ENCODE data around the gene BTLA. TPM values are rescaled to one million over a fixed set of nuclear protein-coding genes. Genes with fewer than 3 reads are reported as not detected.

BTLA gene
- total and polyA plus RNA-seq, 2 experiments from 2014 or later = not detected

GRCh38 chr3:112481302-112481721 lies 18.0 kb downstream of the BTLA start:
- no peak overlapping the region for H3K27ac ChIP-seq
- no peak overlapping the region for H3K4me2 ChIP-seq
- no peak overlapping the region for H3K4me3 ChIP-seq
- H2AFZ ChIP-seq = no peak overlapping the region
- no peaks in the 10 kb centered on the region for H3K36me3 ChIP-seq (replicated peaks; ENCODE audit: insufficient read depth, low read depth)
- no peaks in the 10 kb centered on the region for H3K79me2 ChIP-seq
- no peak for DNase-seq (ENCODE audit: low spot score)
- TF ChIP-seq EZH2phosphoT487 (IDR thresholded peaks at IDR 0.05; ENCODE audit: low read depth, severe bottlenecking, unreplicated experiment) = no peak
- no peak for TF ChIP-seq CTCF (IDR thresholded peaks at IDR 0.05; ENCODE audit: poor library complexity)
- TF ChIP-seq EZH2 (IDR thresholded peaks at IDR 0.05; ENCODE audit: borderline replicate concordance) = no peak
- no peaks in the 10 kb centered on the region for H3K9me2 ChIP-seq (replicated peaks; ENCODE audit: insufficient read depth)
- H3K27me3 ChIP-seq = no peaks in the 10 kb centered on the region
- no peaks in the 10 kb centered on the region for H3K9me3 ChIP-seq (ENCODE audit: low read depth)
- no peaks in the 10 kb centered on the region for H3K4me1 ChIP-seq (ENCODE audit: insufficient read depth)
- H4K20me1 ChIP-seq (ENCODE audit: insufficient read depth, poor library complexity, severe bottlenecking) = no peaks in the 10 kb centered on the region

DNA sequence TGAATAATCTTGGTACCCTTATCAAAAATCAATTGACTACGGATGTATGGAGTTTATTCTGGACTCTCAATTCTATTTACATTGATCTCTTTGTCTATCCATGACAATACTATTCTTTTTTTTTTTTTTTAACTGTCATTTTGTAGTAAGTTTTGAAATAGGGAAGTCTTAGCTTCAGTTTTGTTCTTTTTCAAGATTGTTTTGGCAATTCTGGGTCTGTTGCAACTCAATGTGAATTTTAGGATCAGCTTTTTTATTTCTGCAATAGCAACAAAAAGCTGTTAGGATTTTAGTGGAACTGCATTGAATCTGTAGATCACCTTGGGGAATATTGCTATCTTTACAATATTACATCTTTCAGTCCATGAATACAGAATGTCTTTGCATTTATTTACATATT lies 21.4 kb downstream of the BTLA start:
- TF ChIP-seq EZH2phosphoT487 (IDR thresholded peaks at IDR 0.05; ENCODE audit: low read depth, severe bottlenecking, unreplicated experiment) = no peak
- TF ChIP-seq EZH2 (IDR thresholded peaks at IDR 0.05; ENCODE audit: borderline replicate concordance) = no peak
- no peak for TF ChIP-seq CTCF (IDR thresholded peaks at IDR 0.05; ENCODE audit: poor library complexity)
- Histone ChIP-seq H2AFZ (no peak overlapping the region), H4K20me1 (ENCODE audit: insufficient read depth, poor library complexity, severe bottlenecking) (no peaks in the 10 kb centered on the region), H3K36me3 (replicated peaks; ENCODE audit: insufficient read depth, low read depth) (no peaks in the 10 kb centered on the region), H3K4me2 (no peak overlapping the region), H3K9me2 (replicated peaks; ENCODE audit: insufficient read depth) (no peaks in the 10 kb centered on the region), H3K27me3 (no peaks in the 10 kb centered on the region), H3K4me1 (ENCODE audit: insufficient read depth) (no peaks in the 10 kb centered on the region), H3K27ac (no peak overlapping the region), H3K9me3 (ENCODE audit: low read depth) (no peaks in the 10 kb centered on the region), H3K4me3 (no peak overlapping the region), H3K79me2 (no peaks in the 10 kb centered on the region)
- WGBS (ENCODE audit: low lambda C conversion rate, missing lambda C conversion rate) = 89% methylated on average over 1 of the region's 1 CpG
- DNase-seq (ENCODE audit: low spot score) = no peak

DNA sequence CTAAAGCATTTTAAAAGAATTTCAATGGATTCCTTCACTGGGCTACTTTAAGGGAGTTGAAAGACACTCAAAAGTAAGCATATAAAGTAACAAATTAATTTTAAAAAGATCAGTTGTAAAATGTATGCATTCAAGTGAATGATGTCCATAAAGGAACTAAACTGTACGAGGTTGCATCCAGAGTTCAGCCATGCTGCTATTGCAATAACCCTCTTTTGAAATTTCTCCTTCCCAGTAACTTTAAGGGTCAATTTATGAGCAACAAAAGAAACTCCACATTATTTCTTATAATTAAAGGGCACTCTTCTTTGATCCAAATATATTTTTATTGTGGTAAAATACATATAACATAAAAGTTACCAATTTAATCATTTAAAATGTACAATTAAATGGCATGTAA lies 22.9 kb downstream of the BTLA start:
- H3K27me3 ChIP-seq = no peaks in the 10 kb centered on the region
- DNase-seq (ENCODE audit: low spot score) = no peak
- H3K9me2 ChIP-seq (replicated peaks; ENCODE audit: insufficient read depth) = no peaks in the 10 kb centered on the region
- no peak overlapping the region for H3K4me3 ChIP-seq
- H3K4me2 ChIP-seq = no peak overlapping the region
- H2AFZ ChIP-seq = no peak overlapping the region
- H3K36me3 ChIP-seq (replicated peaks; ENCODE audit: insufficient read depth, low read depth) = no peaks in the 10 kb centered on the region
- no peaks in the 10 kb centered on the region for H4K20me1 ChIP-seq (ENCODE audit: insufficient read depth, poor library complexity, severe bottlenecking)
- no peaks in the 10 kb centered on the region for H3K79me2 ChIP-seq
- H3K4me1 ChIP-seq (ENCODE audit: insufficient read depth) = no peaks in the 10 kb centered on the region
- no peak for TF ChIP-seq EZH2phosphoT487 (IDR thresholded peaks at IDR 0.05; ENCODE audit: low read depth, severe bottlenecking, unreplicated experiment)
- TF ChIP-seq CTCF (IDR thresholded peaks at IDR 0.05; ENCODE audit: poor library complexity) = no peak
- TF ChIP-seq EZH2 (IDR thresholded peaks at IDR 0.05; ENCODE audit: borderline replicate concordance) = no peak
- 95% methylated on average over 1 of the region's 1 CpG for WGBS (ENCODE audit: low lambda C conversion rate, missing lambda C conversion rate)
- no peaks in the 10 kb centered on the region for H3K9me3 ChIP-seq (ENCODE audit: low read depth)
- H3K27ac ChIP-seq = no peak overlapping the region

- no peak for DNase-seq (ENCODE audit: low spot score)
- Histone ChIP-seq H3K4me2 (no peak overlapping the region), H3K79me2 (no peaks in the 10 kb centered on the region), H3K4me1 (ENCODE audit: insufficient read depth) (no peaks in the 10 kb centered on the region), H3K9me2 (replicated peaks; ENCODE audit: insufficient read depth) (no peaks in the 10 kb centered on the region), H3K9me3 (ENCODE audit: low read depth) (no peaks in the 10 kb centered on the region), H2AFZ (no peak overlapping the region), H3K4me3 (no peak overlapping the region), H3K36me3 (replicated peaks; ENCODE audit: insufficient read depth, low read depth) (no peaks in the 10 kb centered on the region), H4K20me1 (ENCODE audit: insufficient read depth, poor library complexity, severe bottlenecking) (no peaks in the 10 kb centered on the region), H3K27ac (no peak overlapping the region), H3K27me3 (no peaks in the 10 kb centered on the region)
- TF ChIP-seq EZH2 (IDR thresholded peaks at IDR 0.05; ENCODE audit: borderline replicate concordance) = no peak
- no peak for TF ChIP-seq EZH2phosphoT487 (IDR thresholded peaks at IDR 0.05; ENCODE audit: low read depth, severe bottlenecking, unreplicated experiment)
- no peak for TF ChIP-seq CTCF (IDR thresholded peaks at IDR 0.05; ENCODE audit: poor library complexity)
- 98% methylated on average over 2 of the region's 2 CpGs for WGBS (ENCODE audit: low lambda C conversion rate, missing lambda C conversion rate)
These were observed 24.5 kb downstream of the BTLA start for GRCh38 chr3:112474796-112475195.
